Measurements from ENCODE around the gene NDRG4.

NDRG4 gene

DNA sequence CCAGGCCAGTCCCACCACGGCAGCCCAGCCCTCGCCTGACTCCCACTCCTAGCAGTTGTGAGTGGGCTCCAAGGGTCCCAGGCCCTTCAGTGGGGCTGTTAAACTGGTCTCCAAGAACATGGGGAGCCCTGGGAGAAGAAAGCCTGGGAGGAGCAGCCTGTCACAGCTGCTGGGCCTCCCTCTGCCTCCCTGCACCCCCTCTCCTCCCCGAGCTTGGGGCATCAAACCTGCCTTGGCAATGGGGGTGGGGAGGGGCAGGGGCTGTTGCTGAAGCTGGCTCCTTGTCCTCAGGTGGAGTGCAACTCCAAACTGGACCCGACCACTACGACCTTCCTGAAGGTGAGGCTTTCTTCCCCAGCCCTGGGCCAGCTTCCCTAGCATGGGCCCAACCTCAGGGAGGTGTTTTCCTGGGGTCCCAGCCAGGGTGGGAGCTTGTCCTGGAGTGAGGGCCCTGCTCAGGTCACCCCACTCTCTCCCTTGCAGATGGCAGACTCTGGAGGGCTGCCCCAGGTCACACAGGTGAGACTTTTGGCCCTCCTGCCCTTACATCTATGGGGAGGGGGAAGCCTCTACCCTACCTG lies 8.8 kb downstream of the NDRG4 start:
- no peak for DNase-seq (ENCODE audit: low read depth in 1 of 2, low spot score in 1 of 2)

GRCh38 chr16:58509256-58510096 lies 9.5 kb downstream of the NDRG4 start:
- DNase-seq (ENCODE audit: low read depth in 1 of 2, low spot score in 1 of 2): no peak

GRCh38 chr16:58510097-58510775 lies 10.3 kb downstream of the NDRG4 start:
- DNase-seq (ENCODE audit: low read depth in 1 of 2, low spot score in 1 of 2): no peak

GRCh38 chr16:58510776-58511628 lies 11.1 kb downstream of the NDRG4 start:
- no peak for DNase-seq (ENCODE audit: low read depth in 1 of 2, low spot score in 1 of 2)

DNA sequence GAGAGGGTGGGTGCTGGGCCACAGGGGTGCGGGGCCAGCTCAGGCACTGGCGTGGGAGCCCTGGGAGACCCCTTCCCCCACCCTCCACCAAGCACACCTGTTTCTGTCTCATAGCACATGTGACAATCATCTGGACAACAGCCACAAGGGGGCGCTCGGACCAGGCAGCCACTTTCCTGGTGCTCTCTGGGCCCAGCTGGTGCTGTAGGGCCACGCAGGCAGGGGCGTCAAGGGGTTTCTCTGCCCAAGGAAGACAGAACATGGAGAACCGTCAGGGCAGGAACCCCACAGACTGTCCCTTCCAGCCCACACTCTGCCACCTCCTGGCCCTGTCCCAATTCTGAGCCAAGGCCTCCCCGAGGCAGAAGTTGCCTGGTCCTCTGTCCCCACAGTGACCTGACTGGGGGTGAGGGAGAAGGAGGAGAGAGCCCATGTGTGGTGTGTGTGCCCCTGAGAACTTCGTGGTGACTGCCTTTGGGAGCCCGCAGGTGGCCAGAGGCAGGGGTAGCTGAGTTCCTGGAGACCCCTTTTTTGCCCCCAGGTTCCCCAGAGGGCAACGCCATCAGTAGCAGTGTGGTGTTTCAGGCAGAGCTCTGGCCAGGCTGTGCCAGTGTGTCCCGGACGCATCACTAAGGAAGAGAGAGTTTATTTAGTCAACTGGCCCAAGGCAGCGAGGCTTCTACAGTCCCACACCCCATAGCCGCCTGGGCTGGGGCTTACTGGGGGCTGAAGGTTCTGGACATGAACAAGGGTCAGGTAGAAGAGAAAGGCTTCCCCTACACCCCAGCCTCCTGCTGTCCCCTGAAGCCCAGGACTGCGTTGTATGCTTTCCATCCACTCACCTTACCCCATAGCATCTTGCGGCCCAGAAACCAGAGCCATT lies 12.2 kb downstream of the NDRG4 start:
- peak; percentile 81 for DNase-seq (ENCODE audit: low read depth in 1 of 2, low spot score in 1 of 2)

GRCh38 chr16:58513874-58514273 lies 13.9 kb downstream of the NDRG4 start:
- no peak for DNase-seq (ENCODE audit: low read depth in 1 of 2, low spot score in 1 of 2)

- DNase-seq (ENCODE audit: low read depth in 1 of 2, low spot score in 1 of 2): peak; percentile 62 to 69
Measured at GRCh38 chr16:58515125-58515870, 15.4 kb downstream of the NDRG4 start, which contains the start of gene SETD6. Gene SETD6, plus strand, starts transcription at chr16:58515517. Its CDS starts 21 bp downstream, at chr16:58515538.

- no peak for DNase-seq (ENCODE audit: low read depth in 1 of 2, low spot score in 1 of 2)
Measured at GRCh38 chr16:58515871-58516767, 16.2 kb downstream of the NDRG4 start.

- no peak for DNase-seq (ENCODE audit: low read depth in 1 of 2, low spot score in 1 of 2)
Measured at GRCh38 chr16:58516768-58517107, 16.8 kb downstream of the NDRG4 start.

DNA sequence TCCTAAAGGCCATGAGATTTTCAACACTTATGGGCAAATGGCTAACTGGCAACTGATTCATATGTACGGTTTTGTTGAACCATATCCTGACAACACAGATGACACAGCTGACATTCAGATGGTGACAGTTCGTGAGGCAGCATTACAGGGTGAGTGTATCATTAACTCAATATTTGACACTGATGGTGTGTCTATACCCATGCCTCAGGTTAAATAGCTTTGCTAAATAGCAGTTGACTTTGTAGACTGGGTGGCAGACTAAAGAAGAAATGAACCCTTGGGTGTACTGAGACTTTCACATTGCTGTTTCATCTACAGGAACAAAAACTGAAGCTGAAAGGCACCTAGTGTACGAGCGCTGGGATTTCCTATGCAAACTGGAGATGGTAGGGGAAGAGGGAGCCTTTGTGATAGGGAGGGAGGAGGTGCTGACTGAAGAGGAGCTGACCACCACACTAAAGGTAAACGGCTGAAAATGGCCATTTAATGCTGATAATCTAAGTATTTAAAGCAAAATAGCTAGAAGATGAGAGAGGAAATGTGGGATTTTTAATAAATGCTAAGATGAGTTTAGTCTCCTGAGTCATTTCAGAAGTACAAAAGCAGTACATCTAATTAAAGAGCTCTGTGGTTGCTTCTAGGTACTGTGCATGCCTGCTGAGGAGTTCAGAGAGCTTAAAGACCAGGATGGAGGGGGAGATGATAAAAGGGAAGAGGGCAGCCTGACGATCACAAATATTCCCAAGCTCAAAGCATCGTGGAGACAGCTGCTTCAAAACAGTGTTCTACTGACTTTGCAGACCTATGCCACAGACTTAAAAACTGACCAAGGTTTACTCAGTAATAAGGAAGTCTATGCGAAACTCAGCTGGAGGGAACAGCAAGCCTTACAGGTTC lies 18.4 kb downstream of the NDRG4 start:
- DNase-seq (ENCODE audit: low read depth in 1 of 2, low spot score in 1 of 2): no peak

GRCh38 chr16:58518980-58519368 lies 19.0 kb downstream of the NDRG4 start:
- DNase-seq (ENCODE audit: low read depth in 1 of 2, low spot score in 1 of 2): no peak

- DNase-seq (ENCODE audit: low read depth in 1 of 2, low spot score in 1 of 2): no peak
Measured at GRCh38 chr16:58519707-58520106, 19.8 kb downstream of the NDRG4 start.

DNA sequence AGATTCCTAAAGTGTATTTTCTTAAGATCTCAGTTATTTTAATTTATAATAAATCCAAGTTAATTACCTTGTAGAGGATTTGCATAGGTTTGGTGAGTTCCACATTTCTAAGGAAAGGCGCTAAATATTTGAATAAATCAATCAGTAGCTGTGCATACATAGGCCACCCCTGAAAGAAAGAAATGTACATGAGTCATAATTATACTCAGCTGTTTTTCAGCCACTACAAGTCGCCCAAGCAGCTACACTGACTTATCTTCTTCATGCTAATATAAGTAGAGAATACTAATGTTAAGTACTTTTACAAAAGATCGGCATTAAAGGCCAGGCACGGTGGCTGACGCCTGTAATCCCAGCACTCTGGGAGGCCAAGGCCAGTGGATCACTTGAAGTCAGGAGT lies 30.2 kb downstream of the NDRG4 start:
- no peak for DNase-seq (ENCODE audit: low read depth in 1 of 2, low spot score in 1 of 2)

DNA sequence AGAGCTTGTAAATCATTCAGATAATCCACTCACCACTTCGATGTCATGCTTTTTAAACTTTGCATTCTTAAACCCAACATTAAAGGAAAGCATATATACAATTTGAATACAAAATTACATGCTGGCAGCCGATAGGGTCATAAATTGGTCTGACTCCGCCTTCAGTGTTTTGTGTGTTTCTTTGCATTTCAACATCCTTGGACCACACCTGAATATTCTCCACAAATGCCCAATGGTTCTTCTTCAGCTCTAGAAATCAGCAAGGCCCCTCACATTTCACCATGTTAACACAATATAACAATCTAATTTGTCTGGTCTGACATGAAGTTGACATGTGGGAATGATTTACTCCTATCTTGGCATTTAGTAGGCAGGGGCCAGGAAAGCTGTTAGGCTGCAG lies 32.5 kb downstream of the NDRG4 start:
- DNase-seq (ENCODE audit: low read depth in 1 of 2, low spot score in 1 of 2): no peak

DNA sequence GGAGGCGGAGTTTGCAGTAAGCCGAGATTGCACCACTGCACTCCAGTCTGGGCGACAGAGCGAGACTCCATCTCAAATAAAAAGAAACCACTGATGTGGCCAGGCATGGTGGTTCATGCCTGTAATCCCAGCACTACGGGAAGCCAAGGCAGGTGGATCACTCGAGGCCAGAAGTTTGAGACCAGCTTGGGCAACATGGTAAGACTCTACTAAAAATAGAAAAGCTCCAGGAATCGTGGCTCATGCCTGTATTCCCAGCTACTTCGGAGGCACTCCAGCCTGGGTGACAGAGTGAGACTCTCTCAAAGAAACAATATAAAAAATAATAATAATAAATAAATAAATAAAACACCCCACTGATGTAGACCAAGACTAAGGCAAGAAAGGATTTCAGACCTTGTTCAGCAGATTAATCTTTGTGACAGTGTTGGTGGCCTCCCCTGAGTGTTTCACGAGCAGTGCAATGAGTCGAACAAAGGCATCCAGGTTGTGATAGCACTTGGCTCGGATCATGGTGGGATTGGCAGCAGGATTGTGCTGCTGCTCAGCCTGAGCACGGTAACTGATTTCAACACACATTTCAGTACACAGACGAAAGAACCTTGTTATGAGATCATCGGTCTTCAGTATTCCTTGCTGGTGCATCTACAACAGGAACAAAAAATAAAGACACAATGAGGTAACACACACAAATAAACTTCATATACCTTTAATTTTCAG lies 34.0 kb downstream of the NDRG4 start:
- no peak for DNase-seq (ENCODE audit: low read depth in 1 of 2, low spot score in 1 of 2)

GRCh38 chr16:58535100-58535499 lies 35.2 kb downstream of the NDRG4 start:
- DNase-seq (ENCODE audit: low read depth in 1 of 2, low spot score in 1 of 2): no peak

DNA sequence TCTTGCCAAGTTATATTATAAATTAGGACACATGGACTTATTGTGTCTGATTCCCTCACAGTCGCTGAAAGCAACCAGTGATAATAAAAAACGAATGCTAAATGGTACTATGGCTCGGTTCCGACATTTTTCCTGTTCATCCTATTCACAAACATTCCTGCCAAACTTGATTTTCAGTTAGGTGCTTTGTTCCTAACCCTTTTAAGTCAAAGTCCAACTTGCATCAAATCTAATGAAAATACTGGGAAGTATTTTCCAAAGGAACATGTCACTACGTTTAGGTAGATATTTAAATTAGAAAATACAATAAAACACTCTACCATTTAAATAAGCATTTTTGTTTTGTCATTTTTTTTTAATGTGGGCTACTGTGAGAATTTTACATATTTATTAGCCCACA lies 36.3 kb downstream of the NDRG4 start:
- no peak for DNase-seq (ENCODE audit: low read depth in 1 of 2, low spot score in 1 of 2)
